Muscle of back (tissue), 11 donors: ENCODE measurements around the gene SIN3A. TPM values are rescaled to one million over a fixed set of nuclear protein-coding genes. Genes with fewer than 3 reads are reported as not detected.
"Not testable (repeated sequence)": the region's sequence is repeated elsewhere in the genome, so short reads cannot be mapped to it uniquely, and the experiment has no call there.

Source experiments
- DNase-seq, 3 donors: peaks; one replicate each; pipeline versions ENCODE4 v3.0.0 to v3.0.0-alpha.2; 2013
- polyA plus RNA-seq, 10 donors: library from polyadenylated mRNA; unstranded; fragments of 120-200 nt; gene quantifications; one replicate each; pipeline ENCODE4 v1.2.1, GENCODE V29; 2013; ENCODE audit not compliant: insufficient read length in 10 of 10

Gene SIN3A
- polyA plus RNA-seq, 10 donors, result 25.7 to 38.3 (median 30.4) TPM

DNA sequence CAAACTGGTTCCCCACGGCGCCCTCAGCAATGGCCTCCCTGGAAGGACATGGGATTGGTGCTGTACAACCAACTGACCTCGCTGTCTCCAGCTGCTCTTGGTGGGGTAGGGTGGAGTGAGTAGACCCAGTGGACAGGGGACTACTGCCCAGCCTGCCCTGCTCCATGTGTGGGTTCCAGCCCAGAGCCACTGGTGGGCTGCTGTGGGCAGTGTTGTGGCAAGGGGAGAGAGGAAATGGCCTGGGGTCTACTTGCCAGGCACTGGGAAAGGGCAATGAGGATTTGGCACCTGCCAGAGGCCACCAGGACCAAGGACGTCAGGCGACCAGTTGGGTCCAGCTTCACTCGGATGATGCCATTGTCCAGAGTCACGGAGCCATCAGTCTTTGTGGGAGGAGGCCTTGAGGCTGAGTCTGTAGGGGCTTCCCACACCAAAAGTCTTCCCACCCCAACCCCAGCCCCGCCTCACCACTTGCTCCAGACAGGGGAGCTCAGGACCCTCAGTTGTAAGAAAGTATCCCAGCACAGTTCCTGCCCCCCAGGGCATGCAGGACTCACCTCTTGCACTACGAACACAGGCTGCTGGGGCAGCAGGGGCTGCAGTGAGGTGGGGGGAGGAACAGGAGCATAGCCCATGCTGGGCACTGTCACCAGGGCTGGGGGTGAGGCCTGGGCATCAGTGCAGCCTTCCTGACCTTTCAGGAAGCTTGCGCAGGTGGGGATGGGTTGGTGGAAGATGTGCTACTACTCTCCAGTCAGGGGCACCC, 92.5 kb downstream of the SIN3A start:
- DNase-seq, result no peak

DNA sequence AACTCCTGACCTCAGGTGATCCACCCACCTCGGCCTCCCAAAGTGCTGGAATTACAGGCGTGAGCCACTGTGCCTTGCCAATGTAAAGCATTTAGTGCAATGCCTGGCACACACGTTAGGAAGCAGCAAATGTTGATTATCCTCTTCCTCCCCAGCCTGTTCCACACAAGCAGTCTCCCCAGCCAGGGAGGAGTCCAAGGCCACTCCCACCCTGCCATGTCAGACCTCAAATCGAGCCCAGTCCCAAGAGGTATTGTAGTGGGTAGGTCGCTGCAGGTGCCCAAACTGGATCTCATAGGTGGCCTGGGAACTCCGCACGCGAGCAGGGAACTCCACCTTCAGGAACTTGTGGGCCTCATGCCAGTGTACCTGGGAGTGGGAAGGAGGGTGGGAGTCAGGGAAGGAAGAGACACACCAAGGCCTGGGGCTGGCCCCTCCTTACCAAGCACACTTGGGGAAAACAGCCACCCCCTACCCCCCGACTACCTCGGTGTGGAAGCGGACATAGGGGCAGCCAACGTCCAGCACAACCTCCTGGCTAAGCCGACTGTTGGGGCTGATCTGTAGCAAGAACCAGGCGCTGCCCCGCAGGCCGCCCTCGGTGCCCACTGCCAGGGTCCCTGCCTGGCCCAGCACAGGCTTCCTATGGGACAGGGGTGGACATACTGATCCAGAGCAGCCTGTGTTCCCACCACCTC, 93.4 kb downstream of the SIN3A start:
- DNase-seq, result no peak

DNA sequence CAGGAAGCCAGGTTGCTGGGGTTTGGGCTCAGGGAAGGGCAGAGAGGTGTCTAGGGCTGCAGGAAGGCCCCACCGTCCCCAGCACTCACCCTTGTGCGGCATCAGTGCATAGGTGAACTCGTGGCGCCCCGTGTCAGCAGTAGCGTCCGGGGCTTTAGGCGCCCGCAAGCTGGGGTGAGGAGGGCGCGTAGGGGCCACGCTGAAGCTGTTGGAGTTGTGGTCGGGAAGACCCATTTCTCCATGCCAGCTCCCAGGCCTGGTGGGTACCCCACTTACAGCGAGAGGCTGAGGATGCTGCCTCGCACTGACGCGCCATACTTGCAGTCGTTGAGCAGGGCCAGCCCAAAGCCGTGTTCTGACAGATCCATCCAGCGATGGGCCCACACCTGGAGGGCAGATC, 95.0 kb downstream of the SIN3A start:
- DNase-seq, result no peak

DNA sequence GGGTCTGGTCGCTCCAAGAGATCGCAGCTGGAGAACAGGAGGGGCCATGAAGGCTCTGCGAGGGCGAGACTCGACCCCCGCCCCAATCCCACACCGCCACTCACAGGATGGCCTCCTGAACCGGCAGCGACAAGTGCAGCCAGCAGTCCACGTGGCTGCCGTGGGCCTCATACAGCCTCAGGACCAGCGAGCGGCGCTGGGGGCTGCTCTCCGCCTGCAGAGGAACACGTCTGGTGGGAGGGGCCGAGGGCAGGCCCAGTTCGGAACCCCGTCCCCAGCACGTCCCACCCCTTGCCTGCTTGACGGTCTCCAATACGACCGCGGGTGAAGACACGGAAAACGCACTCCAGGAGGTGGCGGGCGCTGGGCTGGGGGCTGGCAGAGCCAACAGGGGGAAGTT, 95.5 kb downstream of the SIN3A start:
- no peak for DNase-seq

DNA sequence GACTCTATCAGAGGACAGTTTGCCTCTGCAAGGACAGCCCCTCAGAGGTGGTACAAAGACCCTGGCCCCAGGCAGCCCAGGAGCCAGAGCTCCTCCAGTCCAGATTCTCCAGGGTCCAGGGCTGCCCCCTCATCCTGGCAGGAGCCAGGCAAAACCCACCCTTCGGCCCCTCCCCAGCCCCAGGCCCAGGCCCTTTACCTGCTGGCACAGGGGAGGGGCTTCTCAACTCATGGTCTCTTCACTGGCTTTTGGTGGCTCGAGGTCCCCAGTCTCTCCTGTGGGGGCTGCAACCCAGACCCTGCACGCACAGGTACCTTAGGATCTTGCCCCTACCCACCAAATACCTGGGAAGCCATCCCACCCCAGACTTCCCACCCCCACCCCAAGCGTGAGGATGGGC, 96.1 kb downstream of the SIN3A start:
- DNase-seq, result no peak

DNA sequence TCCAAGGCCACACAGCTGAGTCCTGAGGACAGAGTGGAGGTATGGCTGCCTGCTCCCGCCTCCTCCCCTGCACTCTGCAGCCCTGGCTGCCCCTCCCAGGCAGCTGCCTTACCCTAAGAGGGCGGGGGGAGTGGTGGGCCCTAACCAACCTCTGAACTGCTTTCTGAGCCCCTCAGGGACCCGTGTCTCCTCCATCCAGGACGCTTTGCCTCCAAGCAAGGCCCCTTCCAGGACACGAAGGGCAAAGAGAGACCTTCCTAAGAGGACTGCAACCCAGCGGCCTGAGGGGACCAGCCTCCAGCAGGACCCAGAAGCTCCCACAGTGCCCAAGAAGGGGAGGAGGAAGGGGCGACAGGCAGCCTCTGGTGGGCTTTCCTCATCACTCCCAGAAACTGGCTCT, 97.0 kb downstream of the SIN3A start:
- DNase-seq, result no peak

DNA sequence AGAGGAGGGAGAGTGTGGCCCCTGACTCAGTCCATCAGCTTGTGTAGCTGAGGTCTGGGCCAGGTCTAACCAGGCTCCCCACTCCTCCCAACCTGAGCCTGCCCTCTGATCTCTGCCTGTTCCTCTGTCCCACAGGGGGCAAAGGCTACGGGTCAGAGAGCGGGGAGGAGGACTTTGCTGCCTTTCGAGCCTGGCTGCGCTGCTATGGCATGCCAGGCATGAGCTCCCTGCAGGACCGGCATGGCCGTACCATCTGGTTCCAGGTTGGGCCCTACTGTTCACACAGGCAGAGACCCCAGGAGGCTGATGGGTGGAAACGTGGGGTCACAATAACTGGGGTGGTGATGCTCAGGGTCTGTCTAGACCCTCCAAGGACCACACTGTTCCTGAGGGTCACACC, 97.9 kb downstream of the SIN3A start:
- no peak for DNase-seq

DNA sequence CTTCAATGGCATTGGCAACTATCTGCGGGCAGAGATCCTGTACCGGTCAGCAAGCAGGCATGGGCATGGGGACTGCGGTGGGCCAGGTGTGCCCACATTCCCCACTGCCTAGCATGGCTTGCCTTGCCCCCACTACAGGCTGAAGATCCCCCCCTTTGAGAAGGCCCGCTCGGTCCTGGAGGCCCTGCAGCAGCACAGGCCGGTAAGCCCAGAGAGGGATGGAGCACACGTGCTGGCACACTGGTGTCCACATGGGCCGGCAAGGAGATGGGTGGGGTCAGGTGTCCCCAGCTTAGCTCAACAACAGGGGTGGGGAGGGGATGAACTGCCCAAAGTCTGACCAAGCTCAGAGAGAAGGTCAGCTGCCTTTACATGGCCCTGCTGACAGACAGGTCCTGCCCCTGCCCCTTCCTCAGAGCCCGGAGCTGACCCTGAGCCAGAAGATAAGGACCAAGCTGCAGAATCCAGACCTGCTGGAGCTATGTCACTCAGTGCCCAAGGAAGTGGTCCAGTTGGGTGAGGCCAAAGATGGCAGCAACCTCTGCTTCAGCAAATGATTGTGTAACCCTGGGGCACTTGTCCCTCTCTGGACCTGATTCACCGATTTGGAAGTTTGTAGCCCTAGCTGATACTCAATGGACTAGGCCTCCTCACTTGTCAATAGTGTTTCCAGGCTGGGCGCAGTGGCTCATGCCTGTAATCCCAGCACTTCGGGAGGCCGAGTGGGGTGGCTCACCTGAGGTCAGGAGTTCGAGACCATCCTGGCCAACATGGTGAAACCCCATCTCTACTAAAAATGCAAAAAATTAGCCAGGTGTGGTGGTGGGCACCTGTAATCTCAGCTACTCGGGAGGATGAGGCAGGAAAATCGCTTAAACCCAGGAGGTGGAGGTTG, 99.1 kb downstream of the SIN3A start:
- no peak for DNase-seq

DNA sequence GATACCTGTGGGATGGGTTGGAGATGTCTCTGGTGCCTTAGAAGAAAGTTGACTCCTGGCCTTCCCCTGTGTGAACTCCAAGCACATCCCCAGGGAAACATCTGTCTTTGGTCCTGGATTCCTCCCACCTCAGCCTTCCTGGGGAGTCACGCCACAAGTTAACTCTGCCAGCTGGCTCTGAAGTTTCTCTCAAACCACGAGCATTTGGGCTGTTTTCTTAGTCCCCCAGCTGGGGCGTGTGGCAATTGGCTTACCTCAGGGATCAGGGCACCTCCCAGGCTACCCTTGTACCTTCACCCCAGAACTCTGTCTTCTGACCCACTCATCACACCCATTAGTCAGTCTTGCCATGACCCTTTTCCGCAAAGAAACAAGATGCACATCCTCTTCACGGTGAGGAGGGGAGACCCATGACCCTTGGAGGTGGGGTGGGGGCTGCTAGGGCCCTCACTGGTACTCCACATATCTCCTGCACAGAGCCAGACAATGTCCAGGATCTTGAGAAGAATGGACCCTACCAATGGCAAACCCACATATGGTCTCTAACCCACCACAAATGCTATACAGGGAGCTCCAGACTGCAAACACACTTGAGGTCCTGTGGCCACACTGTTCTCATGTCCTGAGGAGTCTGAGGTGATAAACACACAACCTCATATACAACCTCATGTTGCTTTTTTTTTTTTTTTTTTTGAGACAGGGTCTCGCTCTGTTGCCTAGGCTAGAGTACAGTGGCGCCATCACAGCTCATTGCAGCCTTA, 100.7 kb downstream of the SIN3A start:
- DNase-seq, result no peak

DNA sequence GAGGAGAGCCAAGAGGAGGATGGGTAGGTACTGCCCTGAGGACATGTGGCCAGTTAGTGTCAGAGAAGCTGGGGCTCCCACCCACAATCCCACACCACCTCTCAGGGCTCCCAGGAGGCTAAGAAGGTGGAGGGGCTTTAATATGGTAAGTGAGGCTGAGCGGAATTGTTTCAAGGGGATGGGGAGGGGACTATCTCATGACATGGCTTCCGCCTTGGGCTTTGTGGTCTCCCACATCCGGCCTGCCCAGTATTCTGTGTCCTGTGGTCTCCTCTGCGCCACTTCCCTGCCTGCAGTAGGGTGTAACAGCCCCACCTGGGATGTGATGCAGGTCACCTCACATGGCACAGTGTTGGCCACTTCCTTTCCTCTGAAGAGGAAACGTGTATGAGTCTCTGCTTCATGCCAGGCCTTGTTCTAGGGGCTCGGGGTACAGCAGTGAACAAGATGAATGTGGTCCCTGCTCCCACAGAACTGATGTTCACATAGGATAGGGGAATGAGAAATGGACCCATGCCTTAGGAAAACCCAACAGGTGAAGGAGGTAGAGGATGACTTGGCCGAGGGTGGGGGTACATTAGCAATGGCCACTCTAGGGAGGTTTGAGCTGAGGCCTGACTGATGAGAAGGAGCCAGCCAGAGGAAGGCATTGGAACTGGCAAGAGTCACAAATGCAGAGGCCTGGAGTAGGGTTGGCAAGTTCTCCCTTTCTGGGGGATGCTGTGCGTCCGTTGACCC, 101.5 kb downstream of the SIN3A start:
- no peak for DNase-seq

DNA sequence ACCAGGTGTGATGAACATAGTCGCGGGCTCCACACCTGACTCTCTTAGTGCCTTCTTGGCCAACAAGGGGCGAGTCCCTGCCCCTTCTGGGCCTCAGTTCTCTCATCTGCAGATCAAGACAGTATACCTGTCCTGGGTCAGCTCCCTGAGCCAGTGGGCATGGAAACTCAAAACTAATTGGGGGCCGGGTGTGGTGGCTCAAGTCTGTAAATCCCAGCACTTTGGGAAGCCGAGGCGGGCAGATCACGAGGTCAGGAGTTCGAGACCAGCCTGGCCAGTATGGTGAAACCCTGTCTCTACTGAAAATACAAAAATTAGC, 102.2 kb downstream of the SIN3A start:
- DNase-seq, result not testable (repeated sequence)

DNA sequence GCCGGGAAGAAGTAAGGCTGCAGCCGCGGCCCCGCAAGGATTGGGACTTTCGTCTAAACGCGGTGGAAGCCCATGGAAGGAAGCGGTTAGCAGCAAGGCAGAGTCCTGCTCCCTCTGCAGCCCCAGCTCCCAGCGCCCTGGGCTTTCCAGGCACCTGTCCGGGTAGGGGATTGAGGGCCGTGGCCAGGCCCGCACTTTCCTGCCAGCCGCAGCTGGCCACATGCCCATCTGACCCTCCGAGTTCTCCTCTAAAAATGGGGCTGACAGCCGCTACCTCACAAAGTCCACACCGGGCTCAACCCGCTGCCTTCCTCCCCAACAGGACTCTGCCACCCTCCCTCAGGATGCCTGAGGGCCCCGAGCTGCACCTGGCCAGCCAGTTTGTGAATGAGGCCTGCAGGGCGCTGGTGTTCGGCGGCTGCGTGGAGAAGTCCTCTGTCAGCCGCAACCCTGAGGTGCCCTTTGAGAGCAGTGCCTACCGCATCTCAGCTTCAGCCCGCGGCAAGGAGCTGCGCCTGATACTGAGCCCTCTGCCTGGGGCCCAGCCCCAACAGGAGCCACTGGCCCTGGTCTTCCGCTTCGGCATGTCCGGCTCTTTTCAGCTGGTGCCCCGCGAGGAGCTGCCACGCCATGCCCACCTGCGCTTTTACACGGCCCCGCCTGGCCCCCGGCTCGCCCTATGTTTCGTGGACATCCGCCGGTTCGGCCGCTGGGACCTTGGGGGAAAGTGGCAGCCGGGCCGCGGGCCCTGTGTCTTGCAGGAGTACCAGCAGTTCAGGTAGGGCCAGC, 102.7 kb downstream of the SIN3A start:
- no peak for DNase-seq

DNA sequence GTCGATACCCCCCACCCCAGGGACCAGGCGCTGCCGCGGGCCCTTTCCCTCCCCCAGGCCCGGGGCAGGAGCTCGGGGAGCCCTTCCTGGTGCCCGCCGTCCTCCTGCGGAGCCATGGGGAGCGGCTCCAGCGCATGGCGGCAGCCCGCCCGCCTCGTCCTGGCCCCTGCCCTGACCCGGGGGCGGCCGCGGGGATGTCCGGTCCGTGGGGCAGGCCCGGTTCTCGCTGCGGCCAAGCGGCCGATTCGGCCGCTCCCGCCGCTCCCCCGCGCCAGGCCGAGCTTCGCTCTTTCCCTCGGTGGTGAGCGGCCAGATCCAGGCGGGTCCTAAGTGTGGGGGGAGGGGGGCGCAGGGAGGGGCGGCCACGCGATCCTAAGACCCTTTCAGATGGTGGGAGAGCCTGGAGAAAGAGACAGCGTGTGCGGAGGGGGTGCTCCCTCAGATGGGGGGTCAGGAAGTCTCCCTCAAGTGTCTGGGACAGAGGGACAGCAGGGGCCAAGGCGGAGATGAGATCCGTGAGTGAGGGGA, 103.4 kb downstream of the SIN3A start:
- peak in 1 of 3 donors; percentile 59 for DNase-seq

DNA sequence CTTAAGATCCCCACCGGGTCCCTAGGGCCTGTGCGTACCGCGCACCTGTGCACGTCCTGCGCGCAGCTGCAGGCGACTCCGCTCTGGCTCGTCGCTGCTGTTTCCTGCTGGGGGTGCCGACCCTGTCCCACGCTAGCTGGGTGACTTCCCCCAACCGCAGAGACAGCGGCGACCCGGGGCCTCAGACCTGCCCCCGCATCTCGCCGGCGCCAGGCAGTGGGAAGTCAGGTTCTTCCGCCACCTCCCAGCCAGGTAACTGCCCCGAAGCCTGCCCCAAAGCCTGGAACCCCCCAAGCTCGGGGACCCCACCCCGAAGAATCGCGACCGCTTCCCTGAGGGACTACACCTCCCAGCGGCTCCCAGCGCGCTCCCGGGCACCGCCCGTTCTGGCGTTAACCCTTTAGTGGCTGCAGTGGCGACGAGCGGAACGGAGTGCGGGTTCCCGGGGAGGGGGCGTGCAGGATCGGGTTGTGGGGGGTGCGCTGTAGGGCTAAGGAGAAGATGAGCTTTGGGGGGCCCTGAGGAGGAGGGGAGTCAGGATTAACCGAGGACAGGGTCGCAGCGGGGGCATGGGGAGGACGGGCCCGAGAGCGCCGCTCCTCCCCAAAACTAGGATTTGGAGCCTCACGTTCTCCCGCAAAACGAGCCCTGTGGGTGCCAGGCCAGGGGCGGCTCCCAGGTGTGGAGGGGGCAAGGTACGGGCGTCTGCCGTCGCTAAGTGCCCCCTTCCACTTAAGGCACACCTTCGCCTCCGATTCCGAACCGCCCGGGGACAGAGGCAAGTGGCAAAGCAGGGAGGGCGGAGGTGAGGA, 104.1 kb downstream of the SIN3A start:
- peak in 1 of 3 donors; percentile 64 for DNase-seq

DNA sequence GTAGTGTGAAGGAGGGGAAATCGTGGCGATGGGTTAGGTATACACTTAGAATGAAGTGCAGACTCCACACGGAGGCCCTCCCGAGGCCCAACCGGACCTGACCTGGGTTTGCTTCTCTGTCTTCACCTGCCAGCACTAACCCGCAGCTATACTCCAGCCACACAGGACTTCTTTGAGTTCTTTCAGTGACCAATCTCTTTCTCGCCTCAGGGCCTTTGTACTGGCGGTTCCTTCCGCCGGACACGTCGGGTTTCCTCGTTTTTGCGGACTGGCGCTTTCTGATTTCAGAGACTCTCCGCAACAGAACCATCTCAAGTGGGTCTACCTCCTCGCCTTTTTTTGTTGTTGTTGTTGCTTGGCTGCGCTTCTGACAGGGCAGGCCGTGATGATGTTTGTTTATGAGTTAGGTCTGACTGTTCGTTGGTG, 104.7 kb downstream of the SIN3A start, which contains the start of gene NEIL1:
Gene NEIL1, plus strand, starts transcription at position 244 of the 426 bp plus-strand sequence. CDS start 1,867 bp downstream, outside the sequence.
- no peak for DNase-seq

DNA sequence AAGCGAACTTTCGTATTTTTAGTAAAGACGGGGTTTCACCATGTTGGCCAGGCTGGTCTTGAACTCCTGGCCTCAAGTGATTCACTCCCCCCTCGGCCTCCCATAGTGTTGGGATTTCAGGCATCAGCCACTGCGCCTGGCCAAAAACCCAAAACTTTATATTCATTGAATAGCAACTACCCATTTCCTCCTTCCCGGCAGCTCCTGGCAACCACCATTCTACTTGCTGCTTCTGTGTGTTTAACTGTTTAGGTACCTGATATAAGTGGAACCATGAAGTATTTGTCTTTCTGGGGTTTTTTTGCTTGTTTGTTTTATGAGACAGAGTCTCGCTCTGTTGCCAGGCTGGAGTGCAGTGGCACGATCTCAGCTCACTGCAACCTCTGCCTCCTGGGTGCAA, 107.5 kb downstream of the SIN3A start:
- not testable (repeated sequence) for DNase-seq

DNA sequence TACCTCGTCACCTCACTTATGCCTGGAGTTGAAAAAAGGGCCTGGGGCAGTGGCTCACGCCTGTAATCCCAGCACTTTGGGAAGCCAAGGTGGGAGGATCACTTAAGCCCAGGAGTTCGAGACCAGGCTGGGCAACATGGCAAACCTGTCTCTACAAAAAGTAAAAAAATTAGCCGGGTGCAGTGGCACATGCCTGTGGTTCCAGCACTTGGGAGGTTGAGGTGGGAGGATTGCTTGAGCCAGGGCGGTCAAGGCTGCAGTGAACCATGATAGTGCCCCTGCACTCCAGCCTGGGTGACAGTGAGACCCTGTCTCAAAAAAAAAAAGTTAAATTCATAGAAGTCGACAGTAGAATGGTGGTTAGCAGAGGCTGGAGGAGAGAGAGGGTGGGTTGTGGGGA, 109.3 kb downstream of the SIN3A start:
- DNase-seq, result no peak

DNA sequence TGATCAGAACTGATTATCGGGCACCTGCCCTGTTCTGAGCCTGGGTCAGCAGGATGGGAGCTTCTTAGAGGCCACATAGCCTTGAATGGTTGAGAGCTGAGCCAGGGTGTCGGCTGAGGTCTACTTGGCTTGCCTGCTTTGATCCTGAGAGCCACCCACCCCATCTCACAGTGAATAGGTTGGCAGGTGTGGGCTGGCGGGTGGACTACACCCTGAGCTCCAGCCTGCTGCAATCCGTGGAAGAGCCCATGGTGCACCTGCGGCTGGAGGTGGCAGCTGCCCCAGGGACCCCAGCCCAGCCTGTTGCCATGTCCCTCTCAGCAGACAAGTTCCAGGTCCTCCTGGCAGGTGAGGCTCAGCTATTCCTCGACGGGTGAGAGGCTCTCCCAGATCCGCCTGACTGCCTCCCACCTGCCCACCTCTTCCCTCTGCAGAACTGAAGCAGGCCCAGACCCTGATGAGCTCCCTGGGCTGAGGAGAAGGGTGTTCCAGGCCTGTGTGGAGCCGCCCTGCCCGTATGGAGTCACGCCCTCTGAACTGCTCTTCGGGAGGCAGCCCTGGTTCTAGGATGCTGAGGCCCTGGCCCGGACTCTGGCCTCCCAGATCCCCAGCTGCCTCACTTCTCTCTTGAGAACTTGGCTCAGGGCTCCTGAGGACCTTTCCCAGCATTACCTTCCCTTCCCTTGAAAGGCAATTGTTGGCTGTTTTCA, 111.8 kb downstream of the SIN3A start:
- no peak for DNase-seq
